T-helper 1 cell treated with Interleukin-12 subunit alpha and Interleukin-12 subunit beta and Interleukin-4 antibody, amounts not matched to agents 30 ng/mL and 1 ng/mL, for 36 hours (primary cell): ENCODE data around the gene RASSF4. TPM values are rescaled to one million over a fixed set of nuclear protein-coding genes. Genes with fewer than 3 reads are reported as not detected.

ENCODE experiments used
- intact Hi-C: fragments of 100-400 bp; cut with micrococcal nuclease; formaldehyde crosslinking; loops from one replicate; pipeline ENCODE4 v1.15.1; 2024
- total RNA-seq: library from RNA; stranded (reverse); gene quantifications from 2 replicates; pipeline ENCODE4 v1.2.3, GENCODE V29; 2022

The RASSF4 gene
- total RNA-seq, 1 donor from 2014 or later: 3.3 TPM

DNA sequence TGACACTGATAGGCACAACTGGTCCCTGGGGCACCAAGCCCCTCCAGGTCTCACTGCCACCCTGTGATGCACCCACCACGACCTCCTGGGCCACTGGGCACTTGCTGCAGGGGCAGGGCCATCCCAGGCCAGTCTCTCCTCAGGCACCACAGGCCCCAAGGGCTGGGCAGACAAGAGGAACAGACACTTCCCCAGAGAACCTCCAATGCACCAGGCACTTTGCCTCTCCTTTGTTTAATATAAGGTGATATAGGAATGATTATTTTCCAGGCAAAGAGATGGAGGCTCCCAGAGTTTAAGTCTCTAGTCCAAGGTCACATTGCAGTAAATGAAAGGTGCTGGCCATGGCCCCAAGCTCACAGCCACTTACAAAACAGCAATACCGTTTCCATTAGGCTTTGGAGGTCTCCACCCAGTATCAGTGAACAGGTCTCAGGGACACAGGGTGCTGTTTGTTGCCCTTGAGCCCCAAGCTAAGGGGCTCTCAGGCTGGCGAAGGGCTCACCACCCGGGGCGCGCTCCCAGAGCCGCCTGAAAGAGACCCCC, 14.6 kb downstream of the RASSF4 start:
- intact Hi-C loops: loop anchor here (1.0 to 2.0 kb wide), 2 partner anchors 95 to 109 kb away; no protein-coding TSS in a partner anchor

DNA sequence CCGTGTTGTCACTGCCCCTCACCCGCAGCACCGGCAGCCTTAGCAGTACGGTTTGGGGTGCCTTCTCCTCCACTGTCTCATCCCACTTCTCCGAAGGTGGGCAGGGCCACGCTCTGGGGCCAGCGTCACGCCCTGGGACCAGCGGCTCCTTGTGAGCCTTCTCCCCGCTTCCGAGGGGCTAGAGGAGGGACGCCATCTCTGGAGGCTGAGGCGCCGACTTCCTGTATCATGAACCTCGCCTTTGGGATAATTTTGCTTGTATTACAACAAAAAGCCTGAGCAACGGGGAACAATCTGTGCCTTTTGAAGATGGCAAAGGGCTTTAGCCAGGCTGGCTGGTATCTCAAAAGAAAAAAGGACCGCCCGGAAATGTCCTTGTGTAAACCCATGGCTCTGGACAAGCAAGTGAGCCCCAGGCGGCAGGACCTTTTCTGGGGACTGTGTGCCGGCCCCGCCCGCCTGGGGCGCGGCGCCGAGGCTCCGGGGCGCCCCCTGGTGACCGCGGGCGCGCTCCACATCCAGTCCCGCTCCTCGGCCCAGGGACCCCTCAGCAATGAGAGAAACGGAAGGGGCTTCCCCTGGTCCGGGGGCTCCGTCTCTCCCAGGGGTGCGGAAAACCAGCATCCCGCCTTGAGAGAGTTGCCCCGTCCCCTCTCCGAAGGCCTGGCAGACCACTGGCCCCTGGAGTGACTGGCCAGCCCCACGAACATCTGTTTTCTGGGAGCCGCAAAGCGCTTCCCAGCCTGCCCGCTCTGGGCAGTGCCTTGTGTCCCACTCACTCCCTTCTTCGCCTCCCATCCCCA, 15.2 kb downstream of the RASSF4 start:
- intact Hi-C loops: loop anchor here (1.0 to 2.0 kb wide), 6 partner anchors 8 to 110 kb away; partner anchors contain the start of gene RASSF4

- intact Hi-C loops: loop anchor here (1.0 to 2.0 kb wide), 5 partner anchors 8 to 97 kb away; partner anchors contain the start of gene RASSF4
Observed at GRCh38 chr10:44975431-44976331, 16.1 kb downstream of the RASSF4 start.

- intact Hi-C loops: no loop called here
Observed at GRCh38 chr10:44976352-44977198, 17.0 kb downstream of the RASSF4 start.

DNA sequence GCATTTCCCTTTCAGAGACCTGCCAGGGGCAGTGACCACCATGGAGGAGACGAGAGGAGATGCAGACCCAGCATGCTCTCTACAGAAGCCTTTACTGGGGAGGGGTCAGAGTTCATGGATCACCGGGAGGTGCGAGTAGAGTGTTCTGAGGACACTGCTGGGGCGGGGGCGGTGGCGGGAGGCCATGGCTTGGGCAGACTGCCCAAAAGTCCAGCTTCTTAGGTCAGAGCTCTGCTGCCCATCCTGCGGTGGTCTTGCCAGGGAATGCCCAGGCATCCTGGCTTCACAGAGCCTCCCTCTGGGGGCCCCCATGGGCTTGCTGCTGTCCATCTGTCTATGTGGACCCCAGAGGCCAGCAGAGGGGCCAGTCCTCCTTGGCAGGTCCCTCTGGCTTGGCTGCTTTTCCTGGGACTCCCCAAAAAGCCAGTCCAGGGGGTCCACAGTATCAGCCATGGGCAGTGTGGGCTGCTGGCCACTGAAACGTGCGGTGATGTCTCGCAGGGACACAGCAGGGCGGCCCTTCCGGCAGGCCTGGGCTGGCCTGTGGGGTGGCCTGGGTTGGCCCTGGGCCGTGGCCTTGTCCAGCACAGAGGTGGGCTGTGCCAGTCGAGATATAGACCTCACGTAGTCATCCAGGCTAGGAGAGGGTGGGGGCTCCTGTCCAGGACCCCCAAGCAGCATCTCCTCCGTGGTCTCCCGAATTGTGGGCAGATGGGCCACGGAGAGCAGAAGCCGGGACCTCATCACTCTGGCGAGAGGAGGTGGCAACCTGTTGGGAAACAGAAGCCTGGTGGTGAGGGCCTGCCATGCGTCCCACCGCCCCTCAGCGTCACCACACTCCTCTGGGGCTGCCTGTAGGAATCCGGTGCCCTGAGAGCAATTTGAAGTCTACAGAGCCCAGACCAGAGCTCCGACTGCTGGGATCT, 17.9 kb downstream of the RASSF4 start:
- intact Hi-C loops: loop anchor here (1.0 kb wide), 2 partner anchors 9 to 23 kb away; partner anchors contain the start of gene ZNF22

- intact Hi-C loops: loop anchor here (1.0 kb wide), 2 partner anchors 10 to 22 kb away; partner anchors contain the start of gene ZNF22
Observed at GRCh38 chr10:44978213-44978569, 18.6 kb downstream of the RASSF4 start.

DNA sequence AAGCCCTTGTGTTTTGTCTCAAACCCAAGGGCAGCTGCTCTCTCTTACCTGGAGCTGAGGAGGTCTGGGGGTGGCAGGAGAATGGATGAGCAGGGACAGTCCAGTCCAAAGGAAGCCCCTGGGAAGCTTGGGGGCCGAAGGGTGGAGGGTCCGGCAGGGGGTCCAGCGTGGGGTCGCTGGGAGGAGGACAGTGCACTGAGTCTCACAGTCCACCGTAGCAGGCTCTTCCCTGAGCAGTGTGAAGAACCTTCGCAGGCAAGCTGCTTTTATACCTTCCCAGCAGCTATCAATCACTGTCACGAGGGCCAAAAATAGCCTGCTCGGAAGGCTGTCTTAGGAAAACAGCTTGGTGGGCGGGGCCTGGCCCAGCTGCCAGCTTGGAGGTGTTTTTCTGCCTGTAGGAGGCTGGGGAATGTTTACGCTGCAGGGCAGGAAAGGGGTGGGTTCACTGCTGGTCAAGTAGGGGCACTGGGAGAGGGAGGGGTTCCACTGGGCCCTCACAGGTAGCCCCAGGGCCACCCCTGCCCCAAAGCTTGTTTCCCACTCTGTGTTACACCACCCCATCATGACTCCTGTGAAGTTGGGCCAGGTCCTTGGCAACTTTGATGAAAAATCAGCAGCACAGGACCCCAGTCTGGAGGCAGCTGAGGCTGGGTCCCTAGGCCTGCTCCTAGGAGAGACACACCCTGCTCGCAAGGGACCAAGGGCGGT, 19.1 kb downstream of the RASSF4 start, which contains the start of gene DEPP1:
TSS of gene DEPP1 (minus strand) at position 240 of the 711 bp plus-strand sequence. CDS start 779 bp downstream, outside the sequence.
- intact Hi-C loops: loop anchor here (1.0 kb wide), 2 partner anchors 10 to 22 kb away; partner anchors contain the start of gene ZNF22

DNA sequence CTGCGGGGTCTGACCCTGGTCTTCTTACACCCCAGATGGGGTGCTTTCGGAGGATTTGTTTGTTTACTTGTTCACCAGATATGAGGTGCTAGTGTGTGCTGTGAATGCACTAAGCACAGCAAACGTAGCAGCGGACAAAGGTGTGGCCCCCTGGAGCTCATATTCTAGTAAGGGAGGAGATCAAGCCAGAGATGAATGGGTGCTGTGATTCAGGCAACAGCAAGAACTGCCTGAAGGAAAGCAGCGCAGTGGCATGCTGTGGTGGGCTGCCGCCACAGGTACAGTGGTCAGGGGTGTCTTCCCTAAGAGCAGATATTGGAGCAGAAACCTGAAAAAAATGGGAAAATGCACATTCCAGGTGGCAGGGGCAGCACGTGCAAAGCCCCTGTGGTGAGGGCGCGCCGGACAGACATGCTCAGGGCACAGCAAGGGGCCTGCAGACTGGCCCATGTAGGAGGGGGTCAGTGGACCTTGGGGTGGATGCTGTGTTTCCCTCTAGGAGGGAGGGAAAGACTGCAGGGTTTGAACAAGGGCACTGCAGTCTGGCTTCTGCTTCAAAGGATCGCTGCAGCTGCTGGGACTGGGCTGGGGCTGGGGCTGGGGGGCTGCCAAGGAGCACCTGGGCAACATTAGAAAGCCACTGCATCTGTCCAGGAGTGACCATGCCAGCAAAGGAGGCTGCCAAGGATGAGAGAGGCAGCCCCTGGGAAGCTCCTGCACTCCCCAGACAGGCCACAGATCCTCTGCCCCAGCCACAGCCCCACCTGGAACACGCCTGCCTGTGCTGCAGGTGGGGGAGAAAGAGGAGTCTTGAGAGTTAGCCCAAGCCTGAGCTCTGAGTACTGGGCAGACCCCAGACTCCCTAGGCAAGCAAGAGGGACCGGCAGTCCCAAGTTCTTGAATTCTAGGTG, 19.9 kb downstream of the RASSF4 start:
- intact Hi-C loops: no loop called here

- intact Hi-C loops: no loop called here
Observed at GRCh38 chr10:44980309-44981171, 20.9 kb downstream of the RASSF4 start.

GRCh38 chr10:44981172-44982113, 21.8 kb downstream of the RASSF4 start:
- intact Hi-C loops: no loop called here

DNA sequence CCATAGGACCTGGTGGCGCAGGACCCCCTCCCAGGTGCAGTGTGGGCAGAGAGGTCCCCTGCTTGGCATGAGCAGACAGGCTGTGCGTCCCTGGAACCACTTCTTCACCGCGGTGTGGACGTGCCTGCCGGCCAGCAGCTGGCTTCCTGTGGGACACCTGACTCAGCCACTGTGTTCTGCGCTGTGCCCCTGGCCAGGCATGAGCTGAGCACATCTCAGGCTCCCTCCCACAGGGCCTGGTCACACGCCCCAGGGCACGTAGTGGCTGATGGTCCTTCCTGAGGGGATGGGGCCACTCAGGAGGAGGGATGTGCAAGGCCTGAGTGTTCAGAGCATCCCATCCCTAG, 22.5 kb downstream of the RASSF4 start:
- intact Hi-C loops: no loop called here

GRCh38 chr10:44982496-44982895, 22.9 kb downstream of the RASSF4 start:
- intact Hi-C loops: no loop called here

GRCh38 chr10:44983066-44983894, 23.7 kb downstream of the RASSF4 start:
- intact Hi-C loops: no loop called here

DNA sequence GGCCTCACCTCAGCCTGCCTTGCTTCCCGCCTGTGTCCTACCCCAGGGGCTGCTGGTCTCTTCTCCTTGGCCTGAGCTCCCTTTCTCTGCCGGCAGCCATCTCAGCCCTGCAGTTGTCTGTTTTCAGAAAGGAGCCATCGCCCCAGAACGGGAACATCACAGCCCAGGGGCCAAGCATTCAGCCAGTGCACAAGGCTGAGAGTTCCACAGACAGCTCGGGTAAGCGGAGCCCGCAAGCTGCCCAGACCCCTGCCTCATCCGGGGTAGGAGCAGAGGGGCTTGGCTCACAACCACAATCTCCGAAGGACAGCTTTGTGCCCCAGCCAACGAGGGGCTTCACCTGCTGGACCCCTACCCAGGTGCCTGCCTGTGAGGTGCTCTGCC, 24.3 kb downstream of the RASSF4 start:
- intact Hi-C loops: no loop called here

DNA sequence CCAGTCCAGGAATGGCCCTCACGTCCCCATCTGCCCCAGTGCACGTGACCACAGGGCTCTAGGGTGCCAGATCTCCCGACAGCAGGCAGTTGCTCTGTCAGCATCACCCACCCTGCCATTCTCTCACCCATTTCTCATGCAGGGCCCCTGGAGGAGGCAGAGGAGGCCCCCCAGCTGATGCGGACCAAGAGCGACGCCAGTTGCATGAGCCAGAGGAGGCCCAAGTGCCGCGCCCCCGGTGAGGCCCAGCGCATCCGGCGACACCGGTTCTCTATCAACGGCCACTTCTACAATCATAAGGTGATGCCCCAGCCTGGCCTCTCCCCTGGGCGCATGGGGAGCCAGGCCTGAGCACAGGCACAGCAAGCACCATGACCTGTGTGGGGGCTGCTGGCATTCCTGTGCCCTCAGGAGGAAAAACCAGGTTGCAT, 25.1 kb downstream of the RASSF4 start:
- intact Hi-C loops: no loop called here
